Measurements from ENCODE around the gene FAH.

DNA sequence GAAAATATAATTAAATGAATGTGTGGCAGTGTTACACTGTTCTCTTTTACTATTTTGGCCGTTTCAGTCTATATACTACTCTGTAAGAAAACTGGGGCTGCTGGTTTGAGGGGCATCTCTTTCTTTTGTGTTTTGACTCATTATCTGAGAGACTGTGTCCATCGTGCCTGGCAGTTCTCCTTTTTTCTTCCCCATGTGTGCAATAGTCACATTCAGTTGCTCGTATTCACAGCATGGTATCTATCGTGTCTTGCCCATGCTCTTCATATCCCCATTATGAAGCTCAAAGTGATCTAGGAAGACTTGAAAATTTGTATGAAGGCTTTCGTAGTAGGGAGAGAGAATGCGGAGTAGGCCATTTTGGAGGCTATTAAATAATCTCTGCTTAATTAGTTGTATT, 29.8 kb upstream of the FAH start:
- TF ChIP-seq, protein P1, sequence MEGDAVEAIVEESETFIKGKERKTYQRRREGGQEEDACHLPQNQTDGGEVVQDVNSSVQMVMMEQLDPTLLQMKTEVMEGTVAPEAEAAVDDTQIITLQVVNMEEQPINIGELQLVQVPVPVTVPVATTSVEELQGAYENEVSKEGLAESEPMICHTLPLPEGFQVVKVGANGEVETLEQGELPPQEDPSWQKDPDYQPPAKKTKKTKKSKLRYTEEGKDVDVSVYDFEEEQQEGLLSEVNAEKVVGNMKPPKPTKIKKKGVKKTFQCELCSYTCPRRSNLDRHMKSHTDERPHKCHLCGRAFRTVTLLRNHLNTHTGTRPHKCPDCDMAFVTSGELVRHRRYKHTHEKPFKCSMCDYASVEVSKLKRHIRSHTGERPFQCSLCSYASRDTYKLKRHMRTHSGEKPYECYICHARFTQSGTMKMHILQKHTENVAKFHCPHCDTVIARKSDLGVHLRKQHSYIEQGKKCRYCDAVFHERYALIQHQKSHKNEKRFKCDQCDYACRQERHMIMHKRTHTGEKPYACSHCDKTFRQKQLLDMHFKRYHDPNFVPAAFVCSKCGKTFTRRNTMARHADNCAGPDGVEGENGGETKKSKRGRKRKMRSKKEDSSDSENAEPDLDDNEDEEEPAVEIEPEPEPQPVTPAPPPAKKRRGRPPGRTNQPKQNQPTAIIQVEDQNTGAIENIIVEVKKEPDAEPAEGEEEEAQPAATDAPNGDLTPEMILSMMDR (IDR thresholded peaks at IDR 0.05): no peak
- TF ChIP-seq POLR2A (IDR thresholded peaks at IDR 0.05): no peak

Measured in uterus (tissue), 2 donors.